NB4 (cell line): ENCODE results near the gene PTGER2.

Experiments used
- CTCF ChIP-seq: IDR thresholded peaks from one replicate; pipeline ENCODE4 v1.5.1; 2012; ENCODE audit warnings: low read depth, low read length
- MAX ChIP-seq: IDR thresholded peaks from 2 replicates; pipeline ENCODE4 v1.6.1; 2011; ENCODE audit warnings: low read depth, low read length
- POLR2A ChIP-seq: IDR thresholded peaks from 2 replicates; pipeline ENCODE4 v1.6.1; 2011; ENCODE audit warnings: mild to moderate bottlenecking; ENCODE audit not compliant: insufficient read length; ENCODE audit errors: extremely low read depth

GRCh38 chr14:52296378-52296777 is 17.7 kb upstream of the PTGER2 start:
- no peak for TF ChIP-seq MAX
- no peak for TF ChIP-seq CTCF
- TF ChIP-seq POLR2A = no peak
